22Rv1 (cell line): ENCODE measurements around the gene LPIN3.

Experiments used
- CTCF ChIP-seq: fragments of 450-650 bp; IDR thresholded peaks from 2 replicates; pipeline ENCODE4 v1.5.1; 2017; ENCODE audit warnings: mild to moderate bottlenecking
- ZFX ChIP-seq: fragments of 450-650 bp; IDR thresholded peaks from 2 replicates; pipeline ENCODE4 v1.6.1; 2017; ENCODE audit warnings: antibody characterized with exemption, borderline replicate concordance

GRCh38 chr20:41408156-41408794, 67.7 kb downstream of the LPIN3 start:
- no peak for TF ChIP-seq CTCF
- TF ChIP-seq ZFX, result no peak
